A549 (cell line): ENCODE data around the gene HMGN5.

Source experiments
- CBX2 ChIP-seq: fragments of 200-600 bp; sonication (generic); IDR thresholded peaks from 2 replicates; pipeline ENCODE4 v1.6.1; 2016; ENCODE audit warnings: low read depth, mild to moderate bottlenecking, borderline replicate concordance
- CBX8 ChIP-seq: fragments of 200-600 bp; sonication (generic); IDR thresholded peaks from 2 replicates; pipeline ENCODE4 v1.6.1; 2016
- CHD4 ChIP-seq: fragments of 200-600 bp; sonication (generic); IDR thresholded peaks from 2 replicates; pipeline ENCODE4 v1.6.1; 2016; ENCODE audit warnings: antibody characterized with exemption, mild to moderate bottlenecking, borderline replicate concordance
- JUNB ChIP-seq: fragments of >200 bp; sonication (Bioruptor Twin); formaldehyde crosslinking; IDR thresholded peaks from 2 replicates; pipeline ENCODE4 v1.6.1; 2016
- MYC ChIP-seq: IDR thresholded peaks from 2 replicates; pipeline ENCODE4 v1.6.1; 2012; ENCODE audit warnings: mild to moderate bottlenecking, inconsistent platforms, low read length, improper control_type of control experiment, borderline replicate concordance
- POLR2A ChIP-seq: IDR thresholded peaks from 2 replicates; pipeline ENCODE4 v1.6.1; 2012; ENCODE audit warnings: mild to moderate bottlenecking, low read length
- RFX5 ChIP-seq: fragments of 450-650 bp; IDR thresholded peaks from 2 replicates; pipeline ENCODE4 v1.7.1; 2014; ENCODE audit warnings: antibody characterized with exemption, mild to moderate bottlenecking, moderate library complexity
- RNF2 ChIP-seq: fragments of 200-600 bp; sonication (generic); IDR thresholded peaks from 2 replicates; pipeline ENCODE4 v1.6.1; 2016; ENCODE audit warnings: low read depth, mild to moderate bottlenecking, antibody characterized with exemption, moderate library complexity, borderline replicate concordance
- TF ChIP-seq, protein P1 (sequence below): fragments of 150-350 bp; IDR thresholded peaks from 2 replicates; pipeline ENCODE4 v1.6.1; 2014; ENCODE audit warnings: low read depth, mild to moderate bottlenecking, low read length
- TF ChIP-seq, protein P2 (sequence below): fragments of >200 bp; sonication (Bioruptor Twin); formaldehyde crosslinking; IDR thresholded peaks from 3 replicates; pipeline ENCODE4 v1.5.1; 2016
- TF ChIP-seq, protein P3 (sequence below): IDR thresholded peaks from 2 replicates; pipeline ENCODE4 v1.6.1; 2012
- TF ChIP-seq, protein P4 (sequence below): fragments of 450-650 bp; IDR thresholded peaks from 2 replicates; pipeline ENCODE4 v1.6.1; 2014; ENCODE audit warnings: antibody characterized with exemption

DNA sequence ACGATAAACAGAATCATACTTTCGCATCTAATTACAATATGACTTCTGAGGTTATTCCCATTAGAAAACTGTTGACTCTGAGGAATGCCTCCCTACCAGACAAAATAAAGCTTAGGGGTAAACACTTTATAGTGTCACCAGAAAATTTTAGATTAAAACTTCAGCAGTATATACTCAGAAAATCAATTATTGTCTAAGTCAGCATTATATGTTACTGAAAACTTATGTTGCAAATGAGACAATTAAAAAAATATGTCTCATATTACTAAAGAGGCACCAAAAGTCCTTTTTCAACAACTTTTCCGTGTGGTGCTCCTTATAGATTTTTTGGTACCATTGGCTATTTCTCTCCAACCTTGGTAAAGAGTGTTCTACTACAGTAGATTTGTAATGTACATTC lies 91.4 kb downstream of the HMGN5 start:
- TF ChIP-seq JUNB (no peak), CBX2 (no peak), RFX5 (no peak), POLR2A (no peak), RNF2 (no peak), CBX8 (no peak), CHD4 (no peak), MYC (no peak)
- TF ChIP-seq, protein P1, sequence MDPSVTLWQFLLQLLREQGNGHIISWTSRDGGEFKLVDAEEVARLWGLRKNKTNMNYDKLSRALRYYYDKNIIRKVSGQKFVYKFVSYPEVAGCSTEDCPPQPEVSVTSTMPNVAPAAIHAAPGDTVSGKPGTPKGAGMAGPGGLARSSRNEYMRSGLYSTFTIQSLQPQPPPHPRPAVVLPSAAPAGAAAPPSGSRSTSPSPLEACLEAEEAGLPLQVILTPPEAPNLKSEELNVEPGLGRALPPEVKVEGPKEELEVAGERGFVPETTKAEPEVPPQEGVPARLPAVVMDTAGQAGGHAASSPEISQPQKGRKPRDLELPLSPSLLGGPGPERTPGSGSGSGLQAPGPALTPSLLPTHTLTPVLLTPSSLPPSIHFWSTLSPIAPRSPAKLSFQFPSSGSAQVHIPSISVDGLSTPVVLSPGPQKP, result no peak
- TF ChIP-seq, protein P2, sequence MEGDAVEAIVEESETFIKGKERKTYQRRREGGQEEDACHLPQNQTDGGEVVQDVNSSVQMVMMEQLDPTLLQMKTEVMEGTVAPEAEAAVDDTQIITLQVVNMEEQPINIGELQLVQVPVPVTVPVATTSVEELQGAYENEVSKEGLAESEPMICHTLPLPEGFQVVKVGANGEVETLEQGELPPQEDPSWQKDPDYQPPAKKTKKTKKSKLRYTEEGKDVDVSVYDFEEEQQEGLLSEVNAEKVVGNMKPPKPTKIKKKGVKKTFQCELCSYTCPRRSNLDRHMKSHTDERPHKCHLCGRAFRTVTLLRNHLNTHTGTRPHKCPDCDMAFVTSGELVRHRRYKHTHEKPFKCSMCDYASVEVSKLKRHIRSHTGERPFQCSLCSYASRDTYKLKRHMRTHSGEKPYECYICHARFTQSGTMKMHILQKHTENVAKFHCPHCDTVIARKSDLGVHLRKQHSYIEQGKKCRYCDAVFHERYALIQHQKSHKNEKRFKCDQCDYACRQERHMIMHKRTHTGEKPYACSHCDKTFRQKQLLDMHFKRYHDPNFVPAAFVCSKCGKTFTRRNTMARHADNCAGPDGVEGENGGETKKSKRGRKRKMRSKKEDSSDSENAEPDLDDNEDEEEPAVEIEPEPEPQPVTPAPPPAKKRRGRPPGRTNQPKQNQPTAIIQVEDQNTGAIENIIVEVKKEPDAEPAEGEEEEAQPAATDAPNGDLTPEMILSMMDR, result no peak
- TF ChIP-seq, protein P3, sequence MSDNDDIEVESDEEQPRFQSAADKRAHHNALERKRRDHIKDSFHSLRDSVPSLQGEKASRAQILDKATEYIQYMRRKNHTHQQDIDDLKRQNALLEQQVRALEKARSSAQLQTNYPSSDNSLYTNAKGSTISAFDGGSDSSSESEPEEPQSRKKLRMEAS, result no peak
- TF ChIP-seq, protein P4, sequence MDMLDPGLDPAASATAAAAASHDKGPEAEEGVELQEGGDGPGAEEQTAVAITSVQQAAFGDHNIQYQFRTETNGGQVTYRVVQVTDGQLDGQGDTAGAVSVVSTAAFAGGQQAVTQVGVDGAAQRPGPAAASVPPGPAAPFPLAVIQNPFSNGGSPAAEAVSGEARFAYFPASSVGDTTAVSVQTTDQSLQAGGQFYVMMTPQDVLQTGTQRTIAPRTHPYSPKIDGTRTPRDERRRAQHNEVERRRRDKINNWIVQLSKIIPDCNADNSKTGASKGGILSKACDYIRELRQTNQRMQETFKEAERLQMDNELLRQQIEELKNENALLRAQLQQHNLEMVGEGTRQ, result no peak
